B cell (primary cell): ENCODE measurements around the gene MGA. TPM values are rescaled to one million over a fixed set of nuclear protein-coding genes. Genes with fewer than 3 reads are reported as not detected.

Source experiments
- ATAC-seq: fragments of 200-7000 bp; cut with Tn5 transposase; one replicate; pipeline ENCODE4 v1.10.0; 2021; ENCODE audit warnings: low read depth, mild to moderate bottlenecking, moderate number of reproducible peaks, moderate library complexity
- CTCF ChIA-PET: fragments of 350-600 bp; sonication (Branson Sonifier 250); formaldehyde crosslinking; loops from one replicate; lab custom pipeline; 2021; ENCODE audit warnings: antibody characterized with exemption, inconsistent platforms; lab: Charles Lee
- POLR2A ChIA-PET: fragments of 350-600 bp; sonication (Branson Sonifier 250); formaldehyde crosslinking; loops from one replicate; lab custom pipeline; 2021; ENCODE audit warnings: antibody characterized with exemption; lab: Charles Lee
- DNase-seq: peaks from one replicate; pipeline ENCODE4 v3.0.0; 2013
- H2AFZ ChIP-seq: 2 replicates; pipeline ENCODE4 v1.6.1; 2012; ENCODE audit warnings: mild to moderate bottlenecking, low read depth, low read length; ENCODE audit not compliant: insufficient read depth, poor library complexity, severe bottlenecking
- H3K27ac ChIP-seq, 2 donors: 1 replicate in 1 of 2; 2 replicates in 1 of 2; pipeline ENCODE4 v1.5.1; 2012 to 2013; ENCODE audit warnings: low read length in 2 of 2, mild to moderate bottlenecking in 2 of 2, moderate library complexity in 1 of 2
- H3K27me3 ChIP-seq, 4 experiments: fragments of 200-600 bp in 1 of 4; sonication (generic) in 1 of 4; replicated peaks in 1 of 4; 1 replicate in 2 of 4; 2 replicates in 2 of 4; pipeline versions ENCODE4 v1.6.1 to v1.7.0; 2013 to 2016; ENCODE audit warnings: low read length in 3 of 4, mild to moderate bottlenecking in 2 of 4, mixed read lengths in 1 of 4, moderate library complexity in 1 of 4; ENCODE audit not compliant: insufficient read depth in 4 of 4, control insufficient read depth in 3 of 4; ENCODE audit errors: control extremely low read depth in 1 of 4
- H3K36me3 ChIP-seq, 2 experiments: replicated peaks in 1 of 2; 1 replicate in 1 of 2; 2 replicates in 1 of 2; pipeline versions ENCODE4 v1.6.1 to v1.7.1; 2013; ENCODE audit warnings: low read length in 1 of 2; ENCODE audit not compliant: insufficient read depth in 2 of 2, control insufficient read depth in 1 of 2; ENCODE audit errors: control extremely low read depth in 1 of 2, extremely low read depth in 1 of 2
- H3K4me1 ChIP-seq, 2 donors: fragments of 200-600 bp in 1 of 2; sonication (generic) in 1 of 2; 1 replicate in 1 of 2; 2 replicates in 1 of 2; pipeline versions ENCODE4 v1.5.1 to v1.6.1; 2013 to 2017; ENCODE audit warnings: low read length in 2 of 2; ENCODE audit not compliant: control insufficient read depth in 2 of 2, insufficient read depth in 2 of 2
- H3K4me2 ChIP-seq: replicated peaks from 2 replicates; pipeline ENCODE3; 2012; ENCODE audit warnings: mild to moderate bottlenecking, low read depth, low read length; ENCODE audit not compliant: poor library complexity, severe bottlenecking
- H3K4me3 ChIP-seq, 5 experiments: fragments of 200-600 bp in 1 of 5; sonication (generic) in 1 of 5; 1 replicate in 3 of 5; 2 replicates in 2 of 5; pipeline versions ENCODE4 v1.5.1 to v1.7.0; 2011 to 2016; ENCODE audit warnings: low read length in 4 of 5, mild to moderate bottlenecking in 4 of 5, low read depth in 2 of 5, control low read depth in 1 of 5, moderate library complexity in 1 of 5; ENCODE audit not compliant: insufficient read depth in 1 of 5; ENCODE audit errors: control extremely low read depth in 1 of 5, extremely low read depth in 1 of 5
- H3K79me2 ChIP-seq: fragments of 200-600 bp; sonication (generic); one replicate; pipeline ENCODE4 v1.6.0; 2016; ENCODE audit warnings: low read length; ENCODE audit not compliant: control insufficient read depth, insufficient read depth
- H3K9ac ChIP-seq: fragments of 200-600 bp; sonication (generic); 2 replicates; pipeline ENCODE4 v1.6.1; 2017; ENCODE audit warnings: mild to moderate bottlenecking, low read length, moderate library complexity
- H3K9me3 ChIP-seq, 3 donors: one replicate each; pipeline versions ENCODE4 v1.6.1 to v1.7.1; 2013; ENCODE audit warnings: low read length in 2 of 3; ENCODE audit not compliant: control insufficient read depth in 2 of 3, insufficient read depth in 1 of 3; ENCODE audit errors: control extremely low read depth in 1 of 3
- H4K20me1 ChIP-seq: 2 replicates; pipeline ENCODE4 v1.6.0; 2012; ENCODE audit warnings: mild to moderate bottlenecking, low read length; ENCODE audit not compliant: insufficient read depth, control insufficient read depth, poor library complexity, severe bottlenecking
- H3K27ac Mint-ChIP-seq: one replicate; pipeline ENCODE4 v1.8.0; 2021; ENCODE audit warnings: mixed read lengths
- H3K27me3 Mint-ChIP-seq: one replicate; pipeline ENCODE4 v1.8.0; 2021; ENCODE audit warnings: mixed read lengths
- H3K4me1 Mint-ChIP-seq: one replicate; pipeline ENCODE4 v1.8.0; 2021; ENCODE audit warnings: mixed read lengths
- H3K4me3 Mint-ChIP-seq: one replicate; pipeline ENCODE4 v1.8.0; 2021; ENCODE audit warnings: mixed read lengths
- H3K9me3 Mint-ChIP-seq: one replicate; pipeline ENCODE4 v1.8.0; 2022; ENCODE audit warnings: mixed read lengths; ENCODE audit not compliant: insufficient read depth
- EZH2 ChIP-seq: IDR thresholded peaks from 2 replicates; pipeline ENCODE4 v1.6.1; 2012; ENCODE audit warnings: borderline replicate concordance, low read depth, mild to moderate bottlenecking, moderate library complexity, low read length; ENCODE audit not compliant: insufficient read depth, poor library complexity, severe bottlenecking
- WGBS: methylation state at CpG from one replicate; pipeline ENCODE4 v1.1.5; 2013; ENCODE audit warnings: missing lambda C conversion rate; ENCODE audit not compliant: insufficient coverage; 5-methylcytosine and 5-hydroxymethylcytosine counted together
- intact Hi-C: fragments of 100-400 bp; cut with micrococcal nuclease; formaldehyde crosslinking; loops from one replicate; pipeline ENCODE4 v1.10.0; 2022
- polyA plus RNA-seq: library from polyadenylated mRNA; depleted of rRNA; stranded (reverse); fragments of >200 nt; gene quantifications from 2 replicates; pipeline ENCODE4 v1.2.3, GENCODE V29; 2012
- total RNA-seq, 2 donors: library from RNA; stranded (reverse); fragments of 120-200 nt in 1 of 2; gene quantifications; 1 replicate in 1 of 2; 2 replicates in 1 of 2; pipeline versions ENCODE4 v1.2.3 to v1.2.4, GENCODE V29; 2013 to 2022
- TF ChIP-seq, protein P1 (sequence below): fragments of 200-600 bp; IDR thresholded peaks from one replicate; pipeline ENCODE4 v1.8.0; 2022; ENCODE audit warnings: antibody characterized with exemption, mild to moderate bottlenecking

Gene MGA
- total and polyA plus RNA-seq, 2 donors (not counting 1 experiment from before 2014, with no cell fraction given) = 5.4 to 79.7 TPM

DNA sequence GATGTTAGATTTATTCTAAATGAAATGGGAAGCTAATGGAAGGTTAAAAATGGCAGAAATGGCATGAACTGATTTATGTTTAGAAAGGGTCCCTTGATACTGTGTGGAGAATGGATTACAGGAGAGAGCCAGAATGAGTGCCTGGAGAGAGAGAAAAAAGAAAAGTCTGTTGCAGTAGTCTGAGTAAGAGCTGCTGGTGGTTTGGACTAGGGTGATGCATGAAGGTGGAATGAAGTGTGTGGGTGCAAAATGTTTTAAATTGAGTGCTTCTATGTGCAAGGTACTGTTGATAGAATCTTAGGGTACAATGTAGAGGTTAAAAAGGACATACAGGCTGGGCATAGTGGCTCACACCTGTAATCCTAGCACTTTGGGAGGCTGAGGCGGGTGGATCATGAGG is 11.4 kb upstream of the MGA start:
- DNase-seq (no peak), ATAC-seq (no peak)
- H3K27ac ChIP-seq = no peak overlapping the region
- no peak overlapping the region for H3K4me3 ChIP-seq
- CTCF ChIA-PET = no interaction called here
- H3K27me3 ChIP-seq = peaks cover 0 to 3% (median 0%) of the 10 kb centered on the region in 4 experiments
- no peak overlapping the region for H3K4me2 ChIP-seq
- Mint-ChIP-seq H3K4me3 (no peak overlapping the region), H3K27me3 (peaks cover 3% of the 10 kb centered on the region), H3K27ac (no peak overlapping the region), H3K9me3 (peaks cover 4% of the 10 kb centered on the region), H3K4me1 (no peaks in the 10 kb centered on the region)
- no peak overlapping the region for H3K9ac ChIP-seq
- no peaks in the 10 kb centered on the region for H4K20me1 ChIP-seq
- POLR2A ChIA-PET = interaction anchor here (0.7 kb wide), 1 partner anchor 59 kb away, joined by 3 read pairs; no protein-coding TSS in a partner anchor
- H3K79me2 ChIP-seq = no peaks in the 10 kb centered on the region
- H2AFZ ChIP-seq = no peak overlapping the region
- H3K36me3 ChIP-seq = no peaks in the 10 kb centered on the region
- TF ChIP-seq, protein P1, sequence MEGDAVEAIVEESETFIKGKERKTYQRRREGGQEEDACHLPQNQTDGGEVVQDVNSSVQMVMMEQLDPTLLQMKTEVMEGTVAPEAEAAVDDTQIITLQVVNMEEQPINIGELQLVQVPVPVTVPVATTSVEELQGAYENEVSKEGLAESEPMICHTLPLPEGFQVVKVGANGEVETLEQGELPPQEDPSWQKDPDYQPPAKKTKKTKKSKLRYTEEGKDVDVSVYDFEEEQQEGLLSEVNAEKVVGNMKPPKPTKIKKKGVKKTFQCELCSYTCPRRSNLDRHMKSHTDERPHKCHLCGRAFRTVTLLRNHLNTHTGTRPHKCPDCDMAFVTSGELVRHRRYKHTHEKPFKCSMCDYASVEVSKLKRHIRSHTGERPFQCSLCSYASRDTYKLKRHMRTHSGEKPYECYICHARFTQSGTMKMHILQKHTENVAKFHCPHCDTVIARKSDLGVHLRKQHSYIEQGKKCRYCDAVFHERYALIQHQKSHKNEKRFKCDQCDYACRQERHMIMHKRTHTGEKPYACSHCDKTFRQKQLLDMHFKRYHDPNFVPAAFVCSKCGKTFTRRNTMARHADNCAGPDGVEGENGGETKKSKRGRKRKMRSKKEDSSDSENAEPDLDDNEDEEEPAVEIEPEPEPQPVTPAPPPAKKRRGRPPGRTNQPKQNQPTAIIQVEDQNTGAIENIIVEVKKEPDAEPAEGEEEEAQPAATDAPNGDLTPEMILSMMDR = no peak
- TF ChIP-seq EZH2 = no peak
- peaks cover 0 to 1% (median 0%) of the 10 kb centered on the region in 3 donors for H3K9me3 ChIP-seq
- 77% methylated on average over 1 of the region's 1 CpG for WGBS
- no peaks in the 10 kb centered on the region for H3K4me1 ChIP-seq
- intact Hi-C loops = no loop called here

DNA sequence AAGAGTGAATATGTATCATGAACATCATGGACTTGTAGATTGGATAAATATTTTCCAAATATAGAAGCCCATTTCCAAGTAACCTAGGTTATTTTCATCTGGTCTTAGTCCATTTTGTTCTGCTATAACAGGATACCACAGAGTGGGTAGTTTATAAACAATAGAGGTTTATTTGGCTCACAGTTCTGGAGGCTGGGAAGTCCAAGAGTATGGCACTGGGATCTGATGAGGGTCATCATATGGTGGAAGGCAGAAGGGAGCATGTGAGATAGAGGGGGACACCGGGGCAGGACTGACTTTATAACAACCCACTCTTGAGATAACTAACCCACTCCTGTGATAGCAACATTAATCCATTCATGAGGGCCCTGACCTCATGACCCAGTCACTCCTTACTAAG is 9.4 kb upstream of the MGA start:
- TF ChIP-seq, protein P1 = no peak
- no peak for TF ChIP-seq EZH2
- ATAC-seq (no peak), DNase-seq (no peak)
- Mint-ChIP-seq H3K9me3 (peaks cover 4% of the 10 kb centered on the region), H3K27me3 (peaks cover 3% of the 10 kb centered on the region), H3K4me1 (no peaks in the 10 kb centered on the region), H3K4me3 (no peak overlapping the region), H3K27ac (no peak overlapping the region)
- intact Hi-C loops = no loop called here
- WGBS = no CpG with 5 or more reads among the region's 1 CpG
- POLR2A ChIA-PET = no interaction called here
- Histone ChIP-seq H4K20me1 (no peaks in the 10 kb centered on the region), H3K79me2 (no peaks in the 10 kb centered on the region), H3K9ac (no peak overlapping the region), H3K4me2 (no peak overlapping the region), H3K4me3 (no peak overlapping the region), H3K27me3 (peaks cover 0 to 3% (median 0%) of the 10 kb centered on the region in 4 experiments), H3K9me3 (peaks cover 0 to 1% (median 0%) of the 10 kb centered on the region in 3 donors), H3K4me1 (no peaks in the 10 kb centered on the region), H2AFZ (no peak overlapping the region), H3K36me3 (no peaks in the 10 kb centered on the region), H3K27ac (no peak overlapping the region)
- CTCF ChIA-PET = no interaction called here
